ENCODE data around the gene BORCS5.

- TF ChIP-seq RFX5 (IDR thresholded peaks at IDR 0.05; ENCODE audit: low read depth, low read length): no peak
- TF ChIP-seq CTCF (conservative IDR thresholded peaks at IDR 0.05; ENCODE audit: low read depth, low read length): no peak
- TF ChIP-seq CEBPB (IDR thresholded peaks at IDR 0.05; ENCODE audit: low read depth, low read length): no peak
Observed at GRCh38 chr12:12461923-12462315, 105.0 kb downstream of the BORCS5 start.

Measured in IMR-90 (cell line).